Loucy (cell line): Measurements from ENCODE around the gene PRKAB1.
"Not testable (repeated sequence)": the region's sequence is repeated elsewhere in the genome, so short reads cannot be mapped to it uniquely, and the experiment has no call there.

ENCODE experiments used
- EZH2phosphoT487 ChIP-seq: fragments of 200-600 bp; IDR thresholded peaks from 2 replicates; pipeline ENCODE4 v1.6.1; 2018; ENCODE audit warnings: antibody characterized with exemption, mild to moderate bottlenecking, moderate library complexity, borderline replicate concordance
- TF ChIP-seq, protein P1 (sequence below): fragments of 200-600 bp; sonication (generic); conservative IDR thresholded peaks from 2 replicates; pipeline ENCODE4 v1.5.1; 2014; ENCODE audit warnings: mild to moderate bottlenecking, antibody characterized with exemption, low read length

DNA sequence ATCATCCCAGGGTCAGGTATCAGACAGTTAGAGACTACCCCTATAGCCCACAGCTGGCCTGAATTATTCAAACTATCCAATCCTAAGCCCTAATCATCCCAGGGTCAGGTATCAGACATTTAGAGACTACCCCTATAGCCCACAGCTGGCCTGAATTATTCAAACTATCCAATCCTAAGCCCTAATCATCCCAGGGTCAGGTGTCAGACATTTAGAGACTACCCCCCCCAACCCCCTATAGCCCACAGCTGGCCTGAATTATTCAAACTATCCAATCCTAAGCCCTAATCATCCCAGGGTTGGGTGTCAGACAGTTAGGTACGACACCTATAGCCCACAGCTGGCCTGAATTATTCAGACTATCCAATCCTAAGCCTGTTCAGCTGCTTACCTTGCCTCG is 10.9 kb upstream of the PRKAB1 start:
- TF ChIP-seq, protein P1, sequence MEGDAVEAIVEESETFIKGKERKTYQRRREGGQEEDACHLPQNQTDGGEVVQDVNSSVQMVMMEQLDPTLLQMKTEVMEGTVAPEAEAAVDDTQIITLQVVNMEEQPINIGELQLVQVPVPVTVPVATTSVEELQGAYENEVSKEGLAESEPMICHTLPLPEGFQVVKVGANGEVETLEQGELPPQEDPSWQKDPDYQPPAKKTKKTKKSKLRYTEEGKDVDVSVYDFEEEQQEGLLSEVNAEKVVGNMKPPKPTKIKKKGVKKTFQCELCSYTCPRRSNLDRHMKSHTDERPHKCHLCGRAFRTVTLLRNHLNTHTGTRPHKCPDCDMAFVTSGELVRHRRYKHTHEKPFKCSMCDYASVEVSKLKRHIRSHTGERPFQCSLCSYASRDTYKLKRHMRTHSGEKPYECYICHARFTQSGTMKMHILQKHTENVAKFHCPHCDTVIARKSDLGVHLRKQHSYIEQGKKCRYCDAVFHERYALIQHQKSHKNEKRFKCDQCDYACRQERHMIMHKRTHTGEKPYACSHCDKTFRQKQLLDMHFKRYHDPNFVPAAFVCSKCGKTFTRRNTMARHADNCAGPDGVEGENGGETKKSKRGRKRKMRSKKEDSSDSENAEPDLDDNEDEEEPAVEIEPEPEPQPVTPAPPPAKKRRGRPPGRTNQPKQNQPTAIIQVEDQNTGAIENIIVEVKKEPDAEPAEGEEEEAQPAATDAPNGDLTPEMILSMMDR: not testable (repeated sequence)
- not testable (repeated sequence) for TF ChIP-seq EZH2phosphoT487
